HG02610 (cell line): ENCODE data around the gene ARMCX4.
"Not testable (repeated sequence)": the region's sequence is repeated elsewhere in the genome, so short reads cannot be mapped to it uniquely, and the experiment has no call there.

Source experiments
- ATAC-seq: cut with Tn5 transposase; IDR thresholded peaks from one replicate; pipeline ENCODE4 v1.9.1; 2021; ENCODE audit warnings: mild to moderate bottlenecking, moderate library complexity; ENCODE audit not compliant: unreplicated experiment

The ARMCX4 gene

GRCh38 chrX:101485212-101485949 is at the start of gene ARMCX4:
ARMCX4 (plus strand) TSS chrX:101485456; CDS start chrX:101488590, 3,134 bp downstream.
- no peak for ATAC-seq

- no peak for ATAC-seq
Observed at GRCh38 chrX:101442085-101442484, 43.2 kb upstream of the ARMCX4 start.

- ATAC-seq: no peak
Observed at GRCh38 chrX:101449279-101449678, 36.0 kb upstream of the ARMCX4 start.

- no peak for ATAC-seq
Observed at GRCh38 chrX:101450085-101450484, 35.2 kb upstream of the ARMCX4 start.

- no peak for ATAC-seq
Observed at GRCh38 chrX:101450961-101451360, 34.3 kb upstream of the ARMCX4 start.

- no peak for ATAC-seq
Observed at GRCh38 chrX:101452056-101452455, 33.2 kb upstream of the ARMCX4 start.

GRCh38 chrX:101460669-101461068 is 24.6 kb upstream of the ARMCX4 start:
- ATAC-seq: no peak

GRCh38 chrX:101462892-101463291 is 22.4 kb upstream of the ARMCX4 start:
- ATAC-seq: no peak

GRCh38 chrX:101478366-101478765 is 6.9 kb upstream of the ARMCX4 start:
- ATAC-seq: no peak

- ATAC-seq: no peak
Observed at GRCh38 chrX:101482296-101482695, 3.0 kb upstream of the ARMCX4 start.

- no peak for ATAC-seq
Observed at GRCh38 chrX:101483705-101484104, 1.6 kb upstream of the ARMCX4 start.

- ATAC-seq: no peak
Observed at GRCh38 chrX:101484135-101484534, 1.1 kb upstream of the ARMCX4 start.

- ATAC-seq: no peak
Observed at GRCh38 chrX:101488796-101489195, 3.5 kb downstream of the ARMCX4 start.

GRCh38 chrX:101491943-101492342 is 6.7 kb downstream of the ARMCX4 start:
- ATAC-seq: no peak

- no peak for ATAC-seq
Observed at GRCh38 chrX:101493225-101493624, 8.0 kb downstream of the ARMCX4 start.

GRCh38 chrX:101502929-101503328 is 17.7 kb downstream of the ARMCX4 start:
- ATAC-seq: not testable (repeated sequence)

GRCh38 chrX:101507372-101507771 is 22.1 kb downstream of the ARMCX4 start:
- no peak for ATAC-seq

- ATAC-seq: no peak
Observed at GRCh38 chrX:101507986-101508385, 22.7 kb downstream of the ARMCX4 start.

GRCh38 chrX:101530944-101531343 is 45.7 kb downstream of the ARMCX4 start:
- no peak for ATAC-seq
